ENCODE results near the gene KMT2B. TPM values are rescaled to one million over a fixed set of nuclear protein-coding genes. Genes with fewer than 3 reads are reported as not detected.
A peak's percentile ranks its signal among the peaks of the same experiment; 100 is the strongest.

The KMT2B gene
- total RNA-seq, 1 donor from 2014 or later = 25.5 TPM

GRCh38 chr19:35739275-35740107, 21.7 kb downstream of the KMT2B start:
- Histone ChIP-seq H3K9me3 (no peaks in the 10 kb centered on the region), H3K27me3 (no peaks in the 10 kb centered on the region), H3K36me3 (peaks cover 22 to 38% of the 10 kb centered on the region in 2 donors), H3K27ac (peak overlapping the region; percentile 78), H3K4me3 (peak overlapping the region; percentile 56 to 70), H3K4me1 (peaks cover 9 to 18% of the 10 kb centered on the region in 2 donors)
- intact Hi-C loops (cut with DNase I) = loop anchor here (1.0 to 10.0 kb wide), 9 partner anchors 17 to 595 kb away; partner anchors contain the start of genes ETV2, FXYD7, HSPB6 and OVOL3
- DNase-seq (ENCODE audit: low spot score in 2 of 2) = no peak
- TF ChIP-seq CTCF (IDR thresholded peaks at IDR 0.05) = no peak

GRCh38 chr19:35740108-35740422, 22.3 kb downstream of the KMT2B start:
- Histone ChIP-seq H3K4me3 (peak overlapping the region; percentile 56 to 70), H3K4me1 (peaks cover 10 to 18% of the 10 kb centered on the region in 2 donors)
- intact Hi-C loops (cut with DNase I) = loop anchor here (1.0 to 10.0 kb wide), 9 partner anchors 17 to 595 kb away; partner anchors contain the start of genes ETV2, FXYD7, HSPB6 and OVOL3

GRCh38 chr19:35740423-35741202, 22.8 kb downstream of the KMT2B start:
- Histone ChIP-seq H3K4me1 (peaks cover 10 to 18% of the 10 kb centered on the region in 2 donors), H3K9me3 (no peaks in the 10 kb centered on the region)

More at GRCh38 chr19:35740108-35740422, 22.3 kb downstream of the KMT2B start:
- no peaks in the 10 kb centered on the region for H3K27me3 ChIP-seq
- no peak for TF ChIP-seq CTCF (IDR thresholded peaks at IDR 0.05)
- peaks cover 16 to 34% of the 10 kb centered on the region in 2 donors for H3K36me3 ChIP-seq
- no peak for DNase-seq (ENCODE audit: low spot score in 2 of 2)
- no peaks in the 10 kb centered on the region for H3K9me3 ChIP-seq
- H3K27ac ChIP-seq = peak overlapping the region; percentile 78

GRCh38 chr19:35741203-35741515, 23.4 kb downstream of the KMT2B start:
- no peak for TF ChIP-seq CTCF (IDR thresholded peaks at IDR 0.05)
- Histone ChIP-seq H3K27ac (peak overlapping the region; percentile 81 to 85), H3K4me3 (peak overlapping the region; percentile 56 to 70), H3K9me3 (no peaks in the 10 kb centered on the region), H3K27me3 (no peaks in the 10 kb centered on the region), H3K4me1 (peaks cover 10 to 19% of the 10 kb centered on the region in 2 donors), H3K36me3 (peaks cover 12 to 26% of the 10 kb centered on the region in 2 donors)
- intact Hi-C loops (cut with DNase I) = loop anchor here (2.0 to 10.0 kb wide), 7 partner anchors 16 to 596 kb away; partner anchors contain the start of genes ETV2, FXYD7, HSPB6 and OVOL3
- DNase-seq (ENCODE audit: low spot score in 2 of 2) = no peak

More at GRCh38 chr19:35740423-35741202, 22.8 kb downstream of the KMT2B start:
- Histone ChIP-seq H3K4me3 (peak overlapping the region; percentile 56 to 70), H3K36me3 (peaks cover 12 to 28% of the 10 kb centered on the region in 2 donors), H3K27ac (peak overlapping the region; percentile 81 to 85), H3K27me3 (no peaks in the 10 kb centered on the region)
- peak; percentile 12 to 22 (median 18) for TF ChIP-seq CTCF (IDR thresholded peaks at IDR 0.05)
- peak; percentile 94 to 99 for DNase-seq (ENCODE audit: low spot score in 2 of 2)
- intact Hi-C loops (cut with DNase I) = loop anchor here (1.0 to 10.0 kb wide), 9 partner anchors 16 to 596 kb away; partner anchors contain the start of genes ETV2, FXYD7, HSPB6 and OVOL3

GRCh38 chr19:35742121-35742724, 24.4 kb downstream of the KMT2B start, which contains the start of gene IGFLR1:
Gene IGFLR1, minus strand, starts transcription at chr19:35742452. Its CDS starts 1,272 bp downstream, at chr19:35741180.
- peaks cover 10 to 25% of the 10 kb centered on the region in 2 donors for H3K4me1 ChIP-seq
- DNase-seq (ENCODE audit: low spot score in 2 of 2) = no peak
- TF ChIP-seq CTCF (IDR thresholded peaks at IDR 0.05) = no peak

More at GRCh38 chr19:35742121-35742724, 24.4 kb downstream of the KMT2B start, which contains the start of gene IGFLR1:
- Histone ChIP-seq H3K9me3 (no peaks in the 10 kb centered on the region), H3K4me3 (peak within 1 kb of the TSS; percentile 56 to 70), H3K27ac (peak within 1 kb of the TSS; percentile 81 to 85), H3K36me3 (peaks cover 6 to 16% of the 10 kb centered on the region in 2 donors), H3K27me3 (no peaks in the 10 kb centered on the region)
- intact Hi-C loops (cut with DNase I) = loop anchor here (5.0 to 10.0 kb wide), 5 partner anchors 100 to 597 kb away; partner anchors contain the start of genes ETV2, FXYD7, OVOL3 and POLR2I

Data from ascending aorta (tissue), 2 donors.